Duodenal mucosa (tissue), 2 donors: ENCODE results near the gene HDAC1.
"Not testable (repeated sequence)": the region's sequence is repeated elsewhere in the genome, so short reads cannot be mapped to it uniquely, and the experiment has no call there.

Experiments
- H3K27ac ChIP-seq: one replicate; pipeline ENCODE4 v1.7.0; 2013; ENCODE audit warnings: low read depth, low read length
- H3K27me3 ChIP-seq, 2 donors: one replicate each; pipeline ENCODE4 v1.7.0; 2013; ENCODE audit warnings: low read length in 2 of 2, control low read depth in 1 of 2; ENCODE audit not compliant: insufficient read depth in 2 of 2, control insufficient read depth in 1 of 2
- H3K36me3 ChIP-seq, 2 donors: one replicate each; pipeline ENCODE4 v1.7.0; 2013; ENCODE audit warnings: low read length in 2 of 2, control low read depth in 1 of 2; ENCODE audit not compliant: insufficient read depth in 2 of 2, control insufficient read depth in 1 of 2
- H3K4me1 ChIP-seq, 2 donors: one replicate each; pipeline ENCODE4 v1.7.0; 2013; ENCODE audit warnings: low read length in 2 of 2, control low read depth in 1 of 2; ENCODE audit not compliant: insufficient read depth in 2 of 2, control insufficient read depth in 1 of 2
- H3K4me3 ChIP-seq, 2 donors: one replicate each; pipeline ENCODE4 v1.7.0; 2013; ENCODE audit warnings: low read length in 2 of 2, low read depth in 1 of 2
- H3K9ac ChIP-seq, 2 donors: one replicate each; pipeline ENCODE4 v1.7.0; 2013; ENCODE audit warnings: low read length in 2 of 2, low read depth in 1 of 2
- H3K9me3 ChIP-seq, 2 donors: one replicate each; pipeline ENCODE4 v1.7.0; 2013; ENCODE audit warnings: low read length in 2 of 2, control low read depth in 1 of 2; ENCODE audit not compliant: control insufficient read depth in 1 of 2

Gene HDAC1

DNA sequence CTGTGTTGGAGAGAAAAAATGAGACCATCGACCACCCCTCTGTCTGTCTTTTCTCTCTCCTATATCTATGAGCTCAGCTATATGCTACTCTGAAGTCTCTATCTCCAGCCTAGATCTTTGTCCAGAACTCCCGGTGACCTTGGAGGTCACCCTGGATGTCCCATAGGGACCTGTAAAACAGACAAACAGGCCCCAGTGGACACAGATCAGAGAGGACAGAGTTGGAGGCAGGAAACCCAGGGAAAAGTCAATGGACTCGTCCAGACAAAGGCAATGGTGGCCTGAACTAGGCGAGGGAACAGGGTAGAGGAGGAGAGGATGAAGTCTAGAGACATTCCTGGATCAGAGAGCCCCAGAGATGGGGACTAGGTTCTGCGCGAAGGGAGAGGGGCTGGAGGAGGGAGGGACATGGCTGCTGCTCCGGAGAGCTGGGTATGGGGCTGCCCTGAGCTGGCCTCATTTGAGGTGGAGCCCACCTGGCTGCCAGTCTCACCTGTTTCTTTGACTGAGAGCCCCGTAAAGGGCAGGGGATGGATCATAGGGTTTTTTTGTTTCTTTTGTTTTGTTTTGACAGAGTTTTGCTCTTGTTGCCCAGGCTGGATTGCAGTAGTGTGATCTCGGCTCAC, 54.8 kb downstream of the HDAC1 start:
- Histone ChIP-seq H3K4me1 (peaks cover 22 to 28% of the 10 kb centered on the region in 2 donors), H3K36me3 (no peaks in the 10 kb centered on the region), H3K27me3 (no peaks in the 10 kb centered on the region), H3K4me3 (no peak overlapping the region), H3K9me3 (no peaks in the 10 kb centered on the region), H3K27ac (no peak overlapping the region), H3K9ac (no peak overlapping the region)

DNA sequence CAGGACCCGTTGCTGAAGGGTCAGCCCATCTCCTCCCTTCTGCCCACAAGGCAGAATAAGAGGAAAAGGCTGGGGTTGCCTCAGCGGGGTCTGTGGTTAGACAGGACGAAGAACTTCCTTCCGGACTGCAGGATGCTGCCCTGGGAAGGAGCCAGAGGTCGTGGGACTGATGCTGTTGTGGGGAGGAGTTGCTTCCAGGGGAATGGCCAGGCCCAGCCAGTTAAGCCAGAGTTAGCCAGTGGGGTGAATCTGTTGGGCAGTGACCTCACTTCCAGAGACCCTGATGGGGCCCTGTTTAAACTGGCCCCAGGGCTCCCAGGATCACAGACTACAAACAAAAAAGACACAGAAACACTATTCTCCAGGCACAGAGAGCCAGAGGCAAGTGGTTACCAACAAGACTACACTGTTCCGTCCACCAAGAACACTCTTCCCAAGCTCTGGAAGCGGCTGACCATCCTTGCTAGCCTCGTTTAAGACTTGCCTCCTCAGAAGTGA, 57.4 kb downstream of the HDAC1 start:
- peaks cover 39 to 43% of the 10 kb centered on the region in 2 donors for H3K4me1 ChIP-seq
- H3K27ac ChIP-seq = no peak overlapping the region
- H3K36me3 ChIP-seq = no peaks in the 10 kb centered on the region
- no peaks in the 10 kb centered on the region for H3K27me3 ChIP-seq
- H3K9ac ChIP-seq = no peak overlapping the region
- H3K4me3 ChIP-seq = no peak overlapping the region
- H3K9me3 ChIP-seq = no peaks in the 10 kb centered on the region

DNA sequence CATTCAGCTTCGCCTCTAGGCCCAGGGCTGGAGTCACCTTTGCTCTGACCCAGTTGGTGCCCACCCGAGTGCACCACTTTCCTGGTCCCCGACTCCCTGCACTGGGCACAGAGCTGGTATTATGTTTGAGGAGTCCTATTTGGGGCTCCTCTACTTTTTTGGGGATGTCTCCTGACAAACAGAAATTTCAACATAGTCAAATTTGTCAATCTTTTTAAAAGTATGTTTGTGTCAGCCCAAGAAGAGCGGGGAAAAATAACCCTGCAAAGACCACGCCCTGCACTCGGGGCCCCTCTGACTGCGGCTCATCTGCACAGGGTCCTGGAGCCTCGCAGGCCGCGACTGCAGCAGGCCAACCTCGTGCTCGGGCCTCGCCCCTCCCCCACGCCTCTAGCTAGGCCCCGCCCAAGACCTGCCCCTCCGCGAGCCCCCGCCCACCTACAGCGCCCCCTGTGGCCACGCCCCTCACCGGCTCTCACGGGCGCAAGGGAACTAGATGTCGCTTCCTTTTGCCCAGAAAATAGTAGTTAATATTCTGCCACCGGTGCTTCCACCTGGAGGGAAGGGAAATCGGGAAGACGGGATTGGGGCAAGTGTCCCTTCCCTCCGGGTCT, 59.0 kb downstream of the HDAC1 start:
- peak overlapping the region in 1 of 2 donors; percentile 72 for H3K9ac ChIP-seq

DNA sequence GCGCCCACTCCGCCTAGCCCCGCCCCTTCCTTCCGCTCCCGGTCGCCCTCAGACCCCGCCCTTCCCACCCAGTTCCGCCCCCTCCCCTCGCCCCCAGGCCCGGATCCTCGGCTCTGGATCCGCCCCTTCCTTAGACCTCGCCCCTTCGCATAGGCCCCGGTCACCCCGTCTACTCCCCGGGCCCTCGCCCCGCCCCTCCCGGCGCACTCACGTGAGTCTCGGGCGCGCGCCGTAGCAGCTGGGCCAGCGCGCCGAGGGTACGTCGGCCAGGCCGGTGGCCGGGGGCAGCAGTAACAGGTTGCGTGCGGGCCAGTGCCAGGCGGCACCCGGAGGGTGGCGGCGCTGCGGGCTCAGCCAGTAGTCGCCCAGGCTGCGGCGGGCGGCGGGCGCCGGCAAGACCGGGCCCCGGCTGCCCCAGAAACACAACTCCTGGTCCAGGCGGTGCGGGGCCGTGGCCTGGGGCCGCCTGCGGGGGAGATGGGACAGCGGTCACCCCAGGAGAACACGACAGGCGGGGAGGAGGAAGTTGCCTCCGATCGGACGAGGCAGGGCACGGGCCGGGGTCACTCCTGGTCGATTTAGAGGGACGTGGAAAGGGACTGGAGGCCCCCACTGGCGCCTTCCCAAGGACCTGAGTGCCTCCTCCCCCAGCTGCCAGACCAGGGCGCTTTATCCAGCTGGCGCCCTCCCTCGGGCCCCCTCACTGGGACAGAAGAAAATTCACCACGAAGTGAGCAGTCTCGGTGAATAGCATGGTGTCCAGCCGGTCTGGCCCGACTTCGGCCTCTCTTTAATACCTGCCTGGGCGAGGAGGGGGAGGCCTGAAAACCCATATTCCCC, 59.7 kb downstream of the HDAC1 start:
- H3K9me3 ChIP-seq = no peaks in the 10 kb centered on the region
- H3K4me3 ChIP-seq = peak overlapping the region; percentile 71 to 80
- no peaks in the 10 kb centered on the region for H3K27me3 ChIP-seq
- peaks cover 29 to 33% of the 10 kb centered on the region in 2 donors for H3K4me1 ChIP-seq
- no peaks in the 10 kb centered on the region for H3K36me3 ChIP-seq
- H3K27ac ChIP-seq = peak overlapping the region; percentile 83
- peak overlapping the region; percentile 84 to 91 for H3K9ac ChIP-seq

More for the DNA sequence above, 59.0 kb downstream of the HDAC1 start:
- Histone ChIP-seq H3K27ac (peak overlapping the region; percentile 83), H3K9me3 (no peaks in the 10 kb centered on the region), H3K4me1 (peaks cover 35 to 38% of the 10 kb centered on the region in 2 donors), H3K36me3 (no peaks in the 10 kb centered on the region), H3K27me3 (no peaks in the 10 kb centered on the region), H3K4me3 (peak overlapping the region; percentile 71 to 80)

DNA sequence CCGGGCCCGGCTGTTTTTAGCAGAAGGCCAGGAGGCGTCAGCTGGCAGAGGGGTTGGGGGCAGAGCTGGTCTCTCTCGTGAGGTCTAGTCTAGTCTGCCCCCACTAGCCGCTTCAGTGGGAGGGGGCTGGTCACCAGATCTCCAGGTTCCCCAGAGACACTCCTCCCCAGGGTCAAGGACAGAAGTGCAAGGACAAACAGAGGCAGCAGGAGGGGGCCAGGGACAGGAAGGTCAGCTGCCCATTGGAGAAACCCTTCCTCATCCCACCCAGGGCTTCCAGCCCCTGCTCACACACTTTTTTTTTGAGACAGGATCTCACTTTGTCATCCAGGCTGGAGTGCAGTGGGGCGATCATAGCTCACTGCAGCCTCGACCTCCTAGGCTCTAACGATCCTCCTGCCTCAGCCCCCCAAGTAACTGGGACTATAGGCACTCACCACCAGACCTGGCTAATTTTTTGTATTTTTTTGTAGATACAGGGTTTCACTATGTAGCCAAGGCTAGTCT, 60.4 kb downstream of the HDAC1 start:
- no peaks in the 10 kb centered on the region for H3K36me3 ChIP-seq
- H3K27ac ChIP-seq = peak overlapping the region; percentile 83
- peaks cover 30 to 33% of the 10 kb centered on the region in 2 donors for H3K4me1 ChIP-seq
- H3K9ac ChIP-seq = peak overlapping the region; percentile 84 to 91
- H3K9me3 ChIP-seq = no peaks in the 10 kb centered on the region
- H3K27me3 ChIP-seq = no peaks in the 10 kb centered on the region
- peak overlapping the region; percentile 71 to 77 for H3K4me3 ChIP-seq

DNA sequence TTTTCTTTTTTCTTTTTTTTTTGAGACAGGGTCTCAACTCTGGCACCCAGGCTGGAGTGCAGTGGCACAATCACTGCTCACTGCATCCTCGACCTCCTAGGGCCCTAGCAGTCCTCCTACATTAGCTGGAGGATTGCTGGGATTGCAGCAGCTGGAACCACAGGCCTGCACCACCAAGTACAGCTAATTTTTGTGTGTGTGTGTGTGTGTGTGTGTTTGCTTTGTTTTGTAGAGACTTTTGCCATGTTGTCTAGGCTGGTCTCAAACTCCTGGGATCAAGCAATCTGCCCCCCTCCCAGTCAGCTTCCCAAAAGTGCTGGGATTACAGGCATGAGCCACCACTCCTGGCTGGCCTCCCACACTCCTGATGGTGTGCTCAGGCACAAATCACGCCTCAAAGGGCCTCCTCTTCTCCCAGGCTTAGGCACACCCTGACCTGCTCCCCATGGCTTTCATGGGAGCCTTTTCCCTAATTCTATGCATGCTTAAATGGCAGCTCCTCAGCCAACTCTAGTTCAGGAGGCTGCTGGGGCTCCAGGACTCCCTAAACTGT, 61.0 kb downstream of the HDAC1 start:
- H3K27me3 ChIP-seq = no peaks in the 10 kb centered on the region
- peaks cover 36 to 37% of the 10 kb centered on the region in 2 donors for H3K4me1 ChIP-seq
- H3K4me3 ChIP-seq = no peak overlapping the region
- H3K27ac ChIP-seq = no peak overlapping the region
- H3K9ac ChIP-seq = no peak overlapping the region
- H3K36me3 ChIP-seq = no peaks in the 10 kb centered on the region
- H3K9me3 ChIP-seq = no peaks in the 10 kb centered on the region

DNA sequence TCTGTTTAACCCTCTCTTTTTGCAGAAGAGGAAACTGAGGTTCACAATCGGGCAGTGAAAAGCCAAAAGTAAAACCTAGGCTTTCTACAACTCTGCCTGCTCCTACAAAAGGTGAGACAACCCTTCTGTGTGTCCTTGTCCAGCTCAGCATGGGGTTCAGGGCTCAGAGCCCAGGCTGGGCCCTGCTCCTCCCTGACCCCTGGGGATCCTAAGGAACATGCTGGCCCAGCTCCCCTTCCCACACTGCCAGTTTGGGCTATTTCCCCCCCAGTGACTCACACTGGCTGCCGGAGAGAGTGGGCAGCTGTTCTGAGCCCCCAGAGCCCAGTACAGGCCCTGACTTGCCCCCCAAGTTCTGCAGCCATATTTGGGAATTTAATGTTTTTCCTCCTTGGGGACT, 61.5 kb downstream of the HDAC1 start:
- Histone ChIP-seq H3K27ac (peak overlapping the region; percentile 57), H3K4me1 (peaks cover 37 to 42% of the 10 kb centered on the region in 2 donors), H3K4me3 (no peak overlapping the region), H3K9ac (no peak overlapping the region), H3K9me3 (no peaks in the 10 kb centered on the region), H3K36me3 (no peaks in the 10 kb centered on the region), H3K27me3 (no peaks in the 10 kb centered on the region)

DNA sequence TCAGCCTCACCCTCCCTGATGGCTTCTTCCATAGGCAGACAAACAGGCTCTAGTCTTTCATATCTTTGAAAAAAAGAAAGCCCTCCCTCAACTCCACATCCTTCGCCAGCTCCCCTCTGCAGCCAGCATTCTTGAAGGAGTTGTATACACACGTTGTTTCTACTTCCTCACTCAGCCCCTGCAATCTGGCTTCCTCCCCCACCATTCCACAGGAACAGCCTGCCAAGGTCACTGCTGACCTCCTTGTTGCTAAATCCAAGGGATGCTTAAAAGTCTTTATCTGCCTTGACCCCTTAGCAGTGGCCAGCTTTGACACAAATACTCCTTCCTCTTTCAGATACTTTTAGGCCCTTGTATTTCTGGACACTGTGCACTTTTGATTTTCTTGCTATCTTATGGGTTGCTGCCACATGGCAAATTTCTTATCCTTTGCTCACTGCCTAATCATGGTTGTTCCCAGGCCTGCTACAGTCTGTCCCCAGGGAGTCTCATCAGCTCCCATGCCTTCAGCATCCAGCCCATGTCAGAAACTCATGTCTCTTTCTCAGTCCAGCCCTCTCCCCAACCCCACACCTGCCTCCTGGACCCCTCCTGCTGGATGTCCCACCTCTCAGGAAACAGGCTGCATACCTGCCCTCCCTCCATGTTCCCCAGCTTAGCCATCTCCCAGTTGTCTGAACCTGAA, 62.1 kb downstream of the HDAC1 start:
- Histone ChIP-seq H3K9me3 (no peaks in the 10 kb centered on the region), H3K36me3 (no peaks in the 10 kb centered on the region), H3K4me3 (no peak overlapping the region), H3K27ac (no peak overlapping the region), H3K4me1 (peaks cover 35 to 44% of the 10 kb centered on the region in 2 donors), H3K9ac (no peak overlapping the region), H3K27me3 (no peaks in the 10 kb centered on the region)

DNA sequence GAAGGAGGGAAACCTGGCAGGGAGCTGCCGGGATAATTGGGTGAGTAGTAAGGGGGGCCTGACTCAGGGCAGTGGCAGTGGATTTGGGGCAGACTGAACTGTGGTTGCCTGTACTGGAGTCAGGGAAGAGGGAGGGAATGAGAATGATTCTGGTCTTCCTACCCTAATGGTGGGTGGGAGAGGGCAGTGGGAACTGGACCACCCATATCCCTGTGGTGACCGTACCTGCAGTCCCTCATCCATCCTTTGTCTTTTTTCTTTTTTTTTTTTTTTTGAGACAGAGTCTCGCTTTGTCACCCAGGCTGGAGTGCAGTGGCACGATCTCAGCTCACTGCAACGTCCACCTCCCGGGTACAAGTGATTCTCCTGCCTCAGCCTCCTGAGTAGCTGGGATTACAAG, 63.9 kb downstream of the HDAC1 start:
- H3K36me3 ChIP-seq, H3K9me3 ChIP-seq, H3K27me3 ChIP-seq, H3K9ac ChIP-seq, H3K27ac ChIP-seq, H3K4me3 ChIP-seq: not testable (repeated sequence)
- peaks cover 29 to 39% of the 10 kb centered on the region in 2 donors for H3K4me1 ChIP-seq
